GM21723 (cell line): ENCODE results near the gene KCNH8.

Experiments used
- ATAC-seq: cut with Tn5 transposase; IDR thresholded peaks from one replicate; pipeline ENCODE4 v1.9.1; 2021; ENCODE audit warnings: mild to moderate bottlenecking, moderate library complexity; ENCODE audit not compliant: unreplicated experiment

KCNH8 gene

DNA sequence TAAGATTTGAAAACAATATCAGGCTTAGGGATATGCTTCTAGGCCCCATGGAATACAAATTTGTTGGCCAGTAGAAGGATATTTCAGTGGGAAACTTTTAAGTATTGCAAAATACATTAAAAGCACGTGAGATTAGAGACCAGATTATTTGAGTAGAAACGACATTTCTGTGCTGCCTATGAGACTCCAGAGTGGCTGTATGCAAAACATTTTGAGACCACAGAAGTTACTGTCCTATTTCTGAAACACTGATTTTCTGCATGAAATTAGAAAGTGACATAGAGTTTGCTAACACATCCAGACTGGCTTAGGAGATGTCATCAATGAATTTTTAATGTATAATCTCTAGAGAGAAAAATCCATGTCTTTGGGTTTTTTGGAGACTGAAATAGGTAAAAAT, 99.8 kb downstream of the KCNH8 start:
- ATAC-seq, result peak; percentile 72

- ATAC-seq, result no peak
Measured at GRCh38 chr3:19248767-19249166, 100.5 kb downstream of the KCNH8 start.

- ATAC-seq, result no peak
Measured at GRCh38 chr3:19250959-19251610, 102.8 kb downstream of the KCNH8 start.

DNA sequence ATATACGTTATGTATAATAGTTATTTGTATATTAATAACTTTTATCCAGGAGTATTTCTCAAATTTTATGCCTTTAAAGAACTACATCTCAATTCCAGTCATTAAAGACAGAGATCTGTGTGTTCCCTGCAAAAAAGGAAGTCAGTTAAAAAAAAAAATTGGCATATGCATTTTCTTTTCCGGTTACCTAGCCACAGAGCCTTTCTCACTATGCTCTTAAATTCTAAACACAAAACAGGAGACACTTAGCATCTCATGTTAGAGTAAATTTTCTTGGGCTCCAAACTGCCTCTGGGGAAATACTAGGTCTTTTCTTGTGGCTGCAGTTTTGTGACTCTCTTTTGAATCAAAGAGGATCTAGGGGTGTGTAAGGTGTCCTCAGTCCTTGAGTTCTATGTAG, 105.9 kb downstream of the KCNH8 start:
- ATAC-seq, result no peak

GRCh38 chr3:19254784-19255338, 106.6 kb downstream of the KCNH8 start:
- ATAC-seq, result no peak

- no peak for ATAC-seq
Measured at GRCh38 chr3:19256313-19256712, 108.0 kb downstream of the KCNH8 start.

- no peak for ATAC-seq
Measured at GRCh38 chr3:19263606-19264005, 115.3 kb downstream of the KCNH8 start.

GRCh38 chr3:19264424-19264823, 116.1 kb downstream of the KCNH8 start:
- ATAC-seq, result no peak

DNA sequence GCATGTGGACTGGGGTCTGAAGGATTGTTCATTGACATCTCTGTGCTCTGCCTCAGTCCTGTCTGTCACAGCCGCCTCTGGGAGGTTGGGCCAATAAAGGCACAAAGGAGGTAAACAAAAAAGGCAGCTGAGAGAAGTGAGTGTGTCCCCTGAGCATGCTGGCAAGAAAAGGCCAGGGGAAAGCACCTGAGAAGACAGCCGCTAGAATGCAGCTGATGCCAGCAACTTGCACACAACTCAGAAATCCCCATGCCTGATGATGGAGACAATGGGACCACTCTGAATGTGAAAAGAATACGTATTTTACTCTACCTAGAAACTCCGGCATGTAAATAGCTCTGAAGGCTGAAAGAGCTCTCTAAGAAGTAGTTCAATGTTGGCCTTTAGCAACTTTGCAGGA, 118.7 kb downstream of the KCNH8 start:
- ATAC-seq, result no peak

DNA sequence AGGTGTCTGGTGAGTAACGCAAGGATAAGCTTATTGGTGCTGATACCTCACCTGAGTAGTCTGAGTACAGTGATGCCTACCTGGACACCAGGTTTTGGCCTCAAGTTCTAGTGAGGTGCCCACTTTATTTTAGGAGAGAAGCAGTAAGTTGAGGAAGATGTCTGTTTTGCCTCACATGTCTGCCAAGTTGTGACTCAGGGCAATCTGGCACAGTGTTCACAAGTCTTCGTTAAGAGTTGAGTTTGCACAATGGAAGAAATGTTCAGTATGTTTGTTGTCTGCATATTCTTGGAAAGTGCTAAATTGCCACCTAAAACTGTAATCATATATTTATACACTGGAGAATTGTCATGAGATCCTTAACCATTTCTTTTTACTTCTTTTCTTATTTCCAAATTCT, 122.2 kb downstream of the KCNH8 start:
- ATAC-seq, result no peak

DNA sequence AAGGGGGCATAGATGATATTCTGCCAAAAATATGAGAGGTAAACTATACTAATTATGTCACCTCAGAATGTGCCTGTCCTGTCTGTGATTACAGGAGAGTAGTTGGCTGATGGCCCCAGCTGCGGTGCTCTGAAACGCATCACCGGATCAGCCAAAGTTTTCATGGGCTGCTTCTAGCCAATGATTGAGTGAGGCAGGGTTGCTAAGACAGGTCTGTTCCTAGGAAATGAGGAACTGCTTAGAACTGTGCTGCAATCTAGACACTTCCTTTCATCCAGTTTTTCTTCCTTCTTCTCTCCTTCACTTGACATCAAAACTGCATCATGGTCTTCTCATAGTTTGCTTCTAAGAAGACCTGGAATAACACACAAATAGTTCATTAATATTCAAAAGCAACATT, 124.0 kb downstream of the KCNH8 start:
- no peak for ATAC-seq

GRCh38 chr3:19273091-19273490, 124.8 kb downstream of the KCNH8 start:
- ATAC-seq, result no peak

DNA sequence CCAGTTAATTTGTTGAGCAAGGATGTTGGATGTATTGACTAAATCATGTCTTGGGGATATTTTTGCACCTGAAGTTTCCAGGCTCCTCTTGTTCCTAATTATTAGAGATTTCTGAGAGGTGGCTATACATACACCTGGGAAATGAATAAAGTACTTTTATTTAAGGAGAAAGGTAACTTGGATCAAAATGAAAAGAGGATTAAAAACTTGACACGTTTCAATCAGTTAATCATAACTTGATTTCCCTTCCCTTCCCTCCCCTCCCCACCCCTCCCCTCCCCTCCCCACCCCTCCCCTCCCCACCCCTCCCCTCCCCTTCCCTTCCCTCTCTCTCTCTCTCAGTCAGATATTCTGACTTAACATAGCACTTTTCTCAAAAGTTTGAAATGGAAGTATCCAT, 126.3 kb downstream of the KCNH8 start:
- no peak for ATAC-seq

- no peak for ATAC-seq
Measured at GRCh38 chr3:19284974-19285373, 136.7 kb downstream of the KCNH8 start.

- no peak for ATAC-seq
Measured at GRCh38 chr3:19293295-19293694, 145.0 kb downstream of the KCNH8 start.

DNA sequence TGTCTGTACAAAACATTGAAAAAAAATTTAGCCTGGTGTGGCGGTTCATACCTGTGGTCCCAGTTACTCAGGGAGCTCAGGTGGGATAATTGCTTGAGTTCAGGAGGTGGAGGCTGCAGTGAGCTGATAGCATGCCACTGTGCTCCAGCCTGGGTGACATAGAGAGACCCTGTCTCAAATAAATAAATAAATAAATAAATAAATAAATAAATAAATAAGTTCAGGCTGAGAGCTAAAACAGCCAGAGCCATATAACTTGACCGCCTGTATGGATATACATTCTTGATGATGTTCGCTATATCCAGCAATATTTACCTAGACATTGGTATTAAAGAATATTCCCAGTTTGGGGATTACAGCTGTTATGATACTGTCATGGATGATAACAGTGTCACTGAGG, 146.9 kb downstream of the KCNH8 start:
- ATAC-seq, result no peak

DNA sequence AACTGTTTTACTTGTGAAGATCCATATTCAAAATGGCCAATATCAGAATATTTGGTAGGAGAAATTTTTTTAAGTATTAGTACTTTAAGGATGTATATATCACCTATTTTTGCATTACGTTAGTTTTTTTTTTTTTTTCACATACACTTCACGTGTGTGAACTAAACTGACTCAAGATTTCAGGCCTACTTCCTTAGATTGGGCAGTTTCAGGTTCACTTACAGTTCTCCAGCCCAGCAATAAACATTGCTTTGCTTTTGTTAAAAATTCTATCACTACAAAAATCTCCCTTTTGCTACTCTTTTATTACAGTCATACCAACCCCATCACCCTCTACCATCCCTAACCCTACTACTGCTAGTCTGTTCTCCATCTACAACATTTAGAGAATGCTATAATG, 183.6 kb downstream of the KCNH8 start:
- ATAC-seq, result no peak

- no peak for ATAC-seq
Measured at GRCh38 chr3:19334120-19334519, 185.8 kb downstream of the KCNH8 start.

DNA sequence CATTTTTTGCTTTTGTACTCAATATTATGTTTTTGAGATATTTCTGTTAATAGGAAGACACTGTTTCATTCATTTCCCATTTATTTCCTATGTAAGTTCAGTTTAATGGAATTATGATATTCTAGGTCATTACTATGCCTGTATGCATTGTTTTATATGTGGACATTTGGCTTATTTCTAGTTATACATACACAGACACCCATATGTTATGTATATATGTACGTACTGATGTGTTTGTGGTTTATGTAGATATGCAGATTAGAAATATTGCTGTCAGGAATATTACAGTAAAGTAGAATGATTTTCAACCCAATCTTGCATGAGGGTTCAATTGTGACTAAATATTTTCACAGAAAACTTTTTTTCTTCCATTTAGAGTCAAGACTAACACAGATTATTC, 190.5 kb downstream of the KCNH8 start:
- no peak for ATAC-seq

DNA sequence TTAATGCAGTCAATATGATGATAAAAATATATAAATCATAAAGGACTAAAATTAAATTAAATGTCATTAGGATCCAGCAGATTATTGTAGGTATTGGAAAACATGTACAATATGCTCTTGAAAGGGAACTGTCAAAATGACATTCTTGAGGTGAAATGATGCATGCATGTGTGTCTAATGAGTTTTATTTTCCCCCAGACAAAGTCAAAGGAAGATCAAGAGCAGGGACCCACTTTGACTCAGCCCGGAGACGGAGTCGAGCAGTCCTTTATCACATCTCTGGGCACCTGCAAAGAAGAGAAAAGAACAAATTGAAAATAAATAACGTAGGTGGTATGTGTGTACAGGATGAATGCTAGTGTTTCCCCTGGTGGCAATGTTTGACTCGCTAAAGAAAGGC, 194.1 kb downstream of the KCNH8 start:
- ATAC-seq, result no peak

- no peak for ATAC-seq
Measured at GRCh38 chr3:19346759-19347158, 198.4 kb downstream of the KCNH8 start.

- ATAC-seq, result no peak
Measured at GRCh38 chr3:19347671-19348070, 199.4 kb downstream of the KCNH8 start.

DNA sequence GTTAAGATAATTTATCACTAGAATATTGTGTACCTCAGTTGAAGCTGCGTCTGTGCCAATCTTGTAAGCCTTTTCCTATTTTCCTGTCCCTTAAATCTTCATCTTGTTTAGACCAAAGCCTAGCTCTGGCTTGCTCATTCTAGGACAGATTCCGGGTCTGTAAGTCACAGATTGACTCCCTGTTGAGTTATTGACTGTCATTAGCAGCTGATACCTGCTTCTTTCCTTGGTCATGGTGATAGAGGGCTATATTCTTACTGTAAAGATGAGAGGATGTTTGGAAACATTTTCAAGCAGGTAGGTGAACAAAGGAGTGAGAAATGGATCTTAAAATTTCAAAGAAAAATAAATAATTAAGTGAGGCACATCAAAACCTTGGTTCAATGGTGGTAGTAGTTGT, 200.2 kb downstream of the KCNH8 start:
- ATAC-seq, result no peak
